NOMO-1 (cell line): Measurements from ENCODE around the gene CLPTM1L.
"Not testable (repeated sequence)": the region's sequence is repeated elsewhere in the genome, so short reads cannot be mapped to it uniquely, and the experiment has no call there.

Experiments used
- DNase-seq, 2 experiments: peaks; one replicate each; lab custom pipeline; 2025; ENCODE audit not compliant: unreplicated experiment in 2 of 2; lab: John Stamatoyannopoulos, UW

Gene CLPTM1L

DNA sequence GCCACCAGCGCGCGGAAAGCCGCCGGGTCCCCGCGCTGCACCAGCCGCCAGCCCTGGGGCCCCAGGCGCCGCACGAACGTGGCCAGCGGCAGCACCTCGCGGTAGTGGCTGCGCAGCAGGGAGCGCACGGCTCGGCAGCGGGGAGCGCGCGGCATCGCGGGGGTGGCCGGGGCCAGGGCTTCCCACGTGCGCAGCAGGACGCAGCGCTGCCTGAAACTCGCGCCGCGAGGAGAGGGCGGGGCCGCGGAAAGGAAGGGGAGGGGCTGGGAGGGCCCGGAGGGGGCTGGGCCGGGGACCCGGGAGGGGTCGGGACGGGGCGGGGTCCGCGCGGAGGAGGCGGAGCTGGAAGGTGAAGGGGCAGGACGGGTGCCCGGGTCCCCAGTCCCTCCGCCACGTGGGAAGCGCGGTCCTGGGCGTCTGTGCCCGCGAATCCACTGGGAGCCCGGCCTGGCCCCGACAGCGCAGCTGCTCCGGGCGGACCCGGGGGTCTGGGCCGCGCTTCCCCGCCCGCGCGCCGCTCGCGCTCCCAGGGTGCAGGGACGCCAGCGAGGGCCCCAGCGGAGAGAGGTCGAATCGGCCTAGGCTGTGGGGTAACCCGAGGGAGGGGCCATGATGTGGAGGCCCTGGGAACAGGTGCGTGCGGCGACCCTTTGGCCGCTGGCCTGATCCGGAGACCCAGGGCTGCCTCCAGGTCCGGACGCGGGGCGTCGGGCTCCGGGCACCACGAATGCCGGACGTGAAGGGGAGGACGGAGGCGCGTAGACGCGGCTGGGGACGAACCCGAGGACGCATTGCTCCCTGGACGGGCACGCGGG is 49.9 kb downstream of the CLPTM1L start, which contains the start of gene TERT:
Gene TERT, minus strand, starts transcription at position 234 of the 815 bp plus-strand sequence. Its CDS starts 79 bp downstream, at position 155.
- peak in 1 of 2 experiments; percentile 29 for DNase-seq

DNA sequence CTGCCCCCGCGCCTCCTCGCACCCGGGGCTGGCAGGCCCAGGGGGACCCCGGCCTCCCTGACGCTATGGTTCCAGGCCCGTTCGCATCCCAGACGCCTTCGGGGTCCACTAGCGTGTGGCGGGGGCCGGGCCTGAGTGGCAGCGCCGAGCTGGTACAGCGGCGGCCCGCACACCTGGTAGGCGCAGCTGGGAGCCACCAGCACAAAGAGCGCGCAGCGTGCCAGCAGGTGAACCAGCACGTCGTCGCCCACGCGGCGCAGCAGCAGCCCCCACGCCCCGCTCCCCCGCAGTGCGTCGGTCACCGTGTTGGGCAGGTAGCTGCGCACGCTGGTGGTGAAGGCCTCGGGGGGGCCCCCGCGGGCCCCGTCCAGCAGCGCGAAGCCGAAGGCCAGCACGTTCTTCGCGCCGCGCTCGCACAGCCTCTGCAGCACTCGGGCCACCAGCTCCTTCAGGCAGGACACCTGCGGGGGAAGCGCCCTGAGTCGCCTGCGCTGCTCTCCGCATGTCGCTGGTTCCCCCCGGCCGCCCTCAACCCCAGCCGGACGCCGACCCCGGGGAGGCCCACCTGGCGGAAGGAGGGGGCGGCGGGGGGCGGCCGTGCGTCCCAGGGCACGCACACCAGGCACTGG is 50.6 kb downstream of the CLPTM1L start:
- no peak for DNase-seq

DNA sequence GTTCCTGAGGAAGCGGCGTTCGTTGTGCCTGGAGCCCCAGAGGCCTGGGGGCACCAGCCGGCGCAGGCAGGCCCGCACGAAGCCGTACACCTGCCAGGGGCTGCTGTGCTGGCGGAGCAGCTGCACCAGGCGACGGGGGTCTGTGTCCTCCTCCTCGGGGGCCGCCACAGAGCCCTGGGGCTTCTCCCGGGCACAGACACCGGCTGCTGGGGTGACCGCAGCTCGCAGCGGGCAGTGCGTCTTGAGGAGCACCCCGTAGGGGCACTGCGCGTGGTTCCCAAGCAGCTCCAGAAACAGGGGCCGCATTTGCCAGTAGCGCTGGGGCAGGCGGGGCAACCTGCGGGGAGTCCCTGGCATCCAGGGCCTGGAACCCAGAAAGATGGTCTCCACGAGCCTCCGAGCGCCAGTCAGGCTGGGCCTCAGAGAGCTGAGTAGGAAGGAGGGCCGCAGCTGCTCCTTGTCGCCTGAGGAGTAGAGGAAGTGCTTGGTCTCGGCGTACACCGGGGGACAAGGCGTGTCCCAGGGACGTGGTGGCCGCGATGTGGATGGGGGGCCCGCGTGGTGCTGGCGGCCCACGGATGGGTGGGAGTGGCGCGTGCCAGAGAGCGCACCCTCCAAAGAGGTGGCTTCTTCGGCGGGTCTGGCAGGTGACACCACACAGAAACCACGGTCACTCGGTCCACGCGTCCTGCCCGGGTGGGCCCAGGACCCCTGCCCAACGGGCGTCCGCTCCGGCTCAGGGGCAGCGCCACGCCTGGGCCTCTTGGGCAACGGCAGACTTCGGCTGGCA is 51.3 kb downstream of the CLPTM1L start:
- no peak for DNase-seq

DNA sequence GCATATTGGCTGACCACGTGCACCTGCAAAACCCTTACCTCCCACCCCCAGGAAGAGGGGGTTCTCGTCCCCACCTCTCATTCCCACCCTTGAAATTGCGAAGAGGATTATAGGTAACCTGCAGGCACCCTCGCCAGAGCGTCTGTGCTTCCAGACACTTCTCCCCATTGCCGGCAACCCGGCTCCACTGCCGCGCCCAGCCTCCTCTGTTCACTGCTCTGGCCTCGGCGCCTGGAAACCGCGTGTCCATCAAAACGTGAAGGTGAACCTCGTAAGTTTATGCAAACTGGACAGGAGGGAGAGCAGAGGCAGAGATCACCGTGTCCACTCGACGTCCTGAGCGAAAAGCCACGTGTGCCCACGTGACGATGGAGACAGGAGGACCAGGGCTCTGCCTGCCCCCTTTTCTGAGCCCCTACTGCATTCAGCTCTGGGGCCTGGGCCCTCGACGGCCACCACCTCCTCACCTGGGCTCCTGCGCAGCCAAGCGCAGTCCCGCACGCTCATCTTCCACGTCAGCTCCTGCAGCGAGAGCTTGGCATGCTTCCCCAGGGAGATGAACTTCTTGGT is 52.0 kb downstream of the CLPTM1L start:
- DNase-seq = no peak

DNA sequence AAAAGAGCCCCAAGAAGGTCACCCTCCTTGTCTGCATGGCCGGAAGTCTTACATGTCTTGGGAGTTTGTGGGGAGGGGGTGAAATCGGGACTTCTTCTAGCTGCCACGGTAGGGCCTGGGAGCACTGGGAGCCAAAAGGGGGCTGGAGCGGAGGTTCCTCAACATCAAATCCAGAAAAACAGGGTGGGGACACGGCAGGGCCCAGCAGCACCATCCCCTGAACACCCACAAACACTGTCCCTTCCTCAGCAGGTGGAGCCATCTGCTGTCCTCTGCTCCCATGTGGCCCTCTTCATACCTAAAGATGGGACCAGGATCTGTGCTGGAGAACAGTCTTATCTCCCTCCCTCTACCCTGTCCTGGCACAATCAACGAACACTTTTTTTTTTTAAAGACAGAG is 52.8 kb downstream of the CLPTM1L start:
- DNase-seq = no peak

DNA sequence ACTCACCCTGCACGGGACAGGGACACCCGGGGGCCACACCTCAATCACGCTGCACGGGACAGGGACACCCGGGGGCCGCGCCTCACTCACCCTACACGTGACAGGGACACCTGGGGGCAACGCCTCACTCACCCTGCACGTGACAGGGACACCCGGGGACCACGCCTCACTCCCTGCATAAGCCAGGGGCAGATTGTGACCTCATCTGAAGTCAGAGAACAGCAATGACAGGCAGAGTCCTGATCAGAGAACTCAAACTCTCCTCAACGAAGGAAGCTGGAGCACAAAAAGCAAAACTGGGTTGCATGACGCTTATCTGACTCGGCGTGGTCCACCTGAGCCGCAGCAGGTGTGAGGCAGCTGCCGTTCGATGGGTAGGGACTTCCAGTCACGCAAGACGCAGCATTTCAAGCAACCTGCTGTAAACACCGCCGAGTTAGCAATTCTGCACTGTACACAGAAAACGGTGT is 53.3 kb downstream of the CLPTM1L start:
- DNase-seq = no peak

DNA sequence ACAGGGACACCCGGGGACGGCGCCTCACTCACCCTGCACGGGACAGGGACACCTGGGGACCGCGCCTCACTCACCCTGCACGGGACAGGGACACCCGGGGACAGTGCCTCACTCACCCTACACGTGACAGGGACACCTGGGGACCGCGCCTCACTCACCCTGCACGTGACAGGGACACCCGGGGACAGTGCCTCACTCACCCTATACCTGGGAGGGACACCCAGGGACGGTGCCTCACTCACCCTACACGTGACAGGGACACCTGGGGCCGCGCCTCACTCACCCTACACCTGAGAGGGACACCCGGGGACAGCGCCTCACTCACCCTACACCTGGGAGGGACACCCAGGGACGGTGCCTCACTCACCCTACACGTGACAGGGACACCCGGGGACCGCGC is 53.9 kb downstream of the CLPTM1L start:
- not testable (repeated sequence) for DNase-seq

DNA sequence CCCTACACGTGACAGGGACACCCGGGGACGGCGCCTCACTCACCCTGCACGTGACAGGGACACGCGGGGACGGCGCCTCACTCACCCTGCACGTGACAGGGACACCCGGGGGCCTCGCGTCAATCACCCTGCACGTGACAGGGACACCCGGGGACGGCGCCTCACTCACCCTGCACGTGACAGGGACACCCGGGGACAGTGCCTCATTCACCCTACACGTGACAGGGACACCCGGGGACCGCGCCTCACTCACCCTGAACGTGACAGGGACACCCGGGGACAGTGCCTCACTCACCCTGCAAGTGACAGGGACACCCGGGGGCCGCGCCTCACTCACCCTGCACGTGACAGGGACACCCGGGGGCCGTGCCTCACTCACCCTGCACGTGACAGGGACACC is 55.3 kb downstream of the CLPTM1L start:
- DNase-seq = not testable (repeated sequence)

DNA sequence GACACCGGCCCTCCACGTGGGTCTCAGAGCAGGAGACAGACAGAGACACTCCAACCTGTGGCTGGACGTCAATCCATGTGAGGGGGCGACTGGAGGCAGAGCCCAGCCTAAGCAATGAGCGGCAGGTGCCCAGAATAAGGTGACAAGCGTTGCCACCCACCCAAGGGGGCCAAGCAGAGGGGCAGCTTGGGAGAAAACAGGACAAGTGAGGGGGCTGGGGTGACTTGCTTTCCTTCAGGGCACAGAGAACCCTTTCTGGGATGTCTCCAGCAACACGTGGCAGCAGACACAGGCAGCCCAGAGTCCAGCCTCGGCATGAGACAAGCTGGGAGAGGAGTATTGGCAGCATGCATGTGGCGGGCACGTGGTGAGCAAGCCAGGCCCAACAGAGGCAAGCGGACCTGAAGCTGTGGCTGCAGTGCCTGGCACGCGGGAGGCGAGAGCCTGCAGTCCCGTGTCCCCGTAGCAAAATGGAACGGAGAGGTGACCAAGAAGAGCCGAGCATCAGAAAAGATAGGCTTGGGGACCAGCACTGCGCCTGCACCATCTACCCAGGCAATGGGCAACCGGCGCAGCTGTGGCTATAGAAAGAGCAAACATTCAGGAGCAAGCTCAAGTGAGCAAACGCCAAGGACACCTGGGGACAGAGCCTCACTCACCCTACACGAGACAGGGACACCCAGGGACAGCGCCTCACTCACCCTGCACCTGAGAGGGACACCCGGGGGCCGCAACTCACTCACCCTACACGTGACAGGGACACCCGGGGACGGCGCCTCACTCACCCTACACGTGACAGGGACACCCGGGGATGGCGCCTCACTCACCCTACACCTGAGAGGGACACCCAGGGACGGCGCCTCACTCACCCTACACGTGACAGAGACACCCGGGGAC is 56.2 kb downstream of the CLPTM1L start:
- DNase-seq = no peak

DNA sequence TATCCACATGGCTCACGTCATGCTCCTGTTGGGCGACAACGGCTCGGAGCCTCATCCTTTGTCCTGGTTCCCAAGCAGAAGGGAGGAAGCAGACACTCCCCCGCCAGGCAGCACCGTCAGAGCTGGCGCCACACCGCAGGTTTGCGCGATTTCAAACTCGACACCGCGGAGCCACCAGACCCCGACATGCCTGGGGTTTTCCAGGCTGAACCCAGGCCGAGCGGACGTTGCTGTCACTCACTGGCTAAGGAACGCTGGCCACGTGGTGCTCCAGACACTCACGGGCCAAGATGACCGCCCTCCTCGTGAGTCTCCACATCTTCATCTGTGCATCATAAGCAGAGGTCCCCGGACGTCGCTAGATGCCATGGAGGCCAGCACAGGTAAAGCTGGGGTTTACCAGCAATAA is 59.0 kb downstream of the CLPTM1L start:
- no peak for DNase-seq

DNA sequence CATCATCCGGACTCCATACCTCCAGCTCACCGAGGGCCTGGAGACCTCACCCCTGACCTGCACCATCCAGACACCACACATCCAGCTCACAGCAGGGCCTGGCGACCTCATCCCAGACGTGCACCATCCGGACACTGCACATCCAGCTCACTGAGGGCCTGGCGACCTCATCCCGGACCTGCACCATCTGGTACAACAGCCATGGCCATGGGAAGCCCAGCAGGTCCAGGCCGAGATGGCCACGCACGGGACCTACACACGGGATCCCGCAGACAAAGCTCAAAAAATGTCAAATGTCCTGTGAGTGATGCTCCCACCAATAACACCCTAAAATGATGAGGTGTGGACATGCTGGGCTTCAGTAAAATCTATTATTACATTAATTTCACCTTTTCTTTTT is 59.8 kb downstream of the CLPTM1L start:
- no peak for DNase-seq

DNA sequence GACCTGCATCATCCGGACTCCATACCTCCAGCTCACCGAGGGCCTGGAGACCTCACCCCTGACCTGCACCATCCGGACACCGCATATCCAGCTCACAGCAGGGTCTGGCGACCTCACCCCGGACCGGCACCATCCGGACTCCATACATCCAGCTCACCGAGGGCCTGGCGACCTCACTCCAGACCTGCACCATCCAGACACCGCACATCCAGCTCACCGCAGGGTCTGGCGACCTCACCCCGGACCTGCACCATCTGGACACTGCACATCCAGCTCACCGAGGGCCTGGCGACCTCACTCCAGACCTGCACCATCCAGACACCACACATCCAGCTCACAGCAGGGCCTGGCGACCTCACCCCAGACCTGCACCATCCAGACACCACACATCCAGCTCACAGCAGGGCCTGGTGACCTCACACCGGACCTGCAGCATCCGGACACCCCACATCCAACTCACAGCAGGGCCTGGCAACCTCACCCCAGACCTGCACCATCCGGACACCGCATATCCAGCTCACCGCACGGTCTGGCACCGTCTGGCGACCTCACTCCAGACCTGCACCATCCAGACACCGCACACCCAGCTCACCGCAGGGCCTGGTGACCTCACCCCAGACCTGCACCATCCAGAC is 60.4 kb downstream of the CLPTM1L start:
- not testable (repeated sequence) for DNase-seq

DNA sequence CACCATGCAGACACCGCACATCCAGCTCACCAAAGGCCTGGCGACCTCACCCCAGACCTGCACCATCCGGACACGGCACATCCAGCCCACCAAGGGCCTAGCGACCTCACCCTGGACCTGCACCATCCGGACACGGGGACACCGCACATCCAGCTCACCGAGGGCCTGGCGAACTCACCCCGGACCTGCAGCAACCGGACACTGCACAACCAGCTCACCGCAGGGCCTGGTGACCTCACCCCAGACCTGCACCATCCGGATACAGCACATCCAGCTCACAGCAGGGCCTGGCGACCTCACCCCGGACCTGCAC is 61.2 kb downstream of the CLPTM1L start:
- not testable (repeated sequence) for DNase-seq

DNA sequence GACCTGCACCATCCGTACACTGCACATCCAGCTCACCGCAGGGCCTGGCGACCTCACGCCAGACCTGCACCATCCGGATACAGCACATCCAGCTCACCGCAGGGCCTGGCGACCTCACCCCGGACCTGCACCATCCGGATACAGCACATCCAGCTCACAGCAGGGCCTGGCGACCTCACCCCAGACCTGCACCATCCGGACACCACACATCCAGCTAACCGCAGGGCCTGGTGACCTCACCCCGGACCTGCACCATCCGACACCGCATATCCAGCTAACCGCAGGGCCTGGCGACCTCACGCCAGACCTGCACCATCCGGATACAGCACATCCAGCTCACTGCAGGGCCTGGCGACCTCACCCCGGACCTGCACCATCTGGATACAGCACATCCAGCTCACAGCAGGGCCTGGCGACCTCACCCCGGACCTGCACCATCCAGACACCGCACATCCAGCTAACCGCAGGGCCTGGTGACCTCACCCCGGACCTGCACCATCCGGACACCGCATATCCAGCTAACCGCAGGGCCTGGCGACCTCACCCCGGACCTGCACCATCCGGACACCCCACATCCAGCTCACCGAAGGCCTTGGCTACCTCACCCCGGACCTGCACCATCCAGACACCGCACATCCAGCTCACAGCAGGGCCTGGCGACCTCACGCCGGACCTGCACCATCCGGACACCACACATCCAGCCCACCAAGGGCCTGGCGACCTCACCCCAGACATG is 61.7 kb downstream of the CLPTM1L start:
- not testable (repeated sequence) for DNase-seq

DNA sequence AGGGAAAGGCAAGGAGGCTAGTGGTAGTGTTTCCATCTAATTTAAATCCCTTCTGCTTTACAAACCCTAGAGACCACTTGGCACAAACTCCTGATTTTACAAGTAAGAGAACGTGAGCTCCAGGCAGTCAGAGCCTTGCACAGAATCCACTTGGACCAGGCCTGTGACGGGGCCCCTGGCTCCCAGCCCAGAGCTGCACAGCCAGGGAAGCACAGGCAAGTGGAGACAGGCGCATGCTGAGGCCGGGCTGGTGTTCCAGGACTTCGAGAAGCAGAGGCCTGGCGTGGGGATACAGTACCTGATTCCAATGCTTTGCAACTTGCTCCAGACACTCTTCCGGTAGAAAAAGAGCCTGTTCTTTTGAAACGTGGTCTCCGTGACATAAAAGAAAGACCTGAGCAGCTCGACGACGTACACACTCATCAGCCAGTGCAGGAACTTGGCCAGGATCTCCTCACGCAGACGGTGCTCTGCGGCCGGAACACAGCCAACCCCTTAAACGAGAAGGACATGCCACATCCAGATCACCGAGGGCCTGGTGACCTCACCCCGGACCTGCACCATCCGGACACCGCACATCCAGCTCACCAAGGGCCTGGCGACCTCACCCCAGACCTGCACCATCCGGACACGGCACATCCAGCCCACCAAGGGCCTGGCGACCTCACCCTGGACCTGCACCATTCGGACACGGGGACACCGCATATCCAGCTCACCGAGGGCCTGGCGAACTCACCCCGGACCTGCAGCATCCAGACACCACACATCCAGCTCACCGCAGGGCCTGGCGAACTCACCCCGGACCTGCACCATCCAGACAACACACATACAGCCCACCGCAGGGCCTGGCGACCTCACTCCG is 62.5 kb downstream of the CLPTM1L start:
- no peak for DNase-seq

DNA sequence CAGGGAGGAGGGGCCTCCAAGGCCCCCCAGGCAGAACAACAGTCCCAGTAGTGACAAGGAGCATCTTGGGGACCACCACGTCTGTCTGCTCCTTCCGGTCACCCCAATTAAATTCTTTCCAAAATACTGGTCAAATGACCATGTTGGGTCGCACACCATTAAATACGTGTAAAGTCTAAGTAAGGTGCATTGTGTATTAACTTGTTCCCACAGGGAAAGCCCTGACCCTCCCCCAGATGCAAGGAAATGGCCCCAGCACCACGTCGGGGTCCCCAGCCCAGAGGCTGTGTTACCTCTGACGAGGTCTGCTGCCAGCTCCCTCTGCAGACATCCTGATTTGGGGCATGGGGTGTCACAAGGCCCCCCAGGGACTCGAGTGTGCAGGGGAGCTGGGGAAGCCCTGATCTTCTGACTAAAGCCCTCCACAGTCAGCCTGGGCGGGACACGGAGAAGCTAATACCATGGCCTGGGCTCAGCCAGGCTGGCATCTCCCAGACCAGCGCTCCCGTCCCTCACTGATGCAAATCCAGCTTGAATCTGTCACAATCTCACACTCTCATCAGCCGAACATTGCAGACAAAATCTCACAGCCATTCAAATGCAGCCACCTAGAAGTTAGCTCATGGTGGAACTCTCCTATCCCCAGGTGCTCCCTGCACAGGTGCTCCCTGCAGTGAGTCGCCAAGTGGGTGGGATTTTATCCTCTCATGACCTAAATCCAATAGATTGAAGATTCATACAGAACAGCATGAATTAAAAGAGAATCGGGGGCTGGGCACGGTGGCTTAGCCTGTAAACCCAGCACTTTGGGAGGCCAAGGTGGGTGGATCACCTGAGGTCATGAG is 63.6 kb downstream of the CLPTM1L start:
- DNase-seq = no peak
